H1 (cell line): Measurements from ENCODE around the gene KCNQ1. TPM values are rescaled to one million over a fixed set of nuclear protein-coding genes. Genes with fewer than 3 reads are reported as not detected.

Experiments used
- CTCF ChIA-PET: fragments of 300-600 bp; sonication (Branson Sonifier 250); formaldehyde crosslinking; loops from one replicate; lab custom pipeline; 2021; ENCODE audit not compliant: partially characterized antibody; lab: Charles Lee
- POLR2A ChIA-PET: fragments of 300-600 bp; sonication (Branson Sonifier 250); formaldehyde crosslinking; loops from one replicate; lab custom pipeline; 2021; ENCODE audit warnings: inconsistent platforms; ENCODE audit not compliant: partially characterized antibody; lab: Charles Lee
- DNase-seq, 2 experiments: peaks; one replicate each; pipeline versions ENCODE4 v3.0.0 to v3.0.0-alpha.2; 2010 to 2022; ENCODE audit warnings: low spot score in 2 of 2, low read depth in 1 of 2, mixed read lengths in 1 of 2
- FAIRE-seq: peaks from 2 replicates; lab custom pipeline; 2011; peaks lifted over from hg19 to GRCh38; lab: Jason Lieb, UNC
- H2AFZ ChIP-seq: 2 replicates; pipeline ENCODE4 v1.8.1; 2012; ENCODE audit warnings: low read length, inconsistent platforms
- H2AK5ac ChIP-seq: 2 replicates; pipeline ENCODE4 v1.6.1; 2013; ENCODE audit warnings: low read depth, low read length
- H2BK120ac ChIP-seq: replicated peaks from 2 replicates; pipeline ENCODE3; 2013; ENCODE audit warnings: low read depth, low read length, inconsistent platforms
- H2BK12ac ChIP-seq: 2 replicates; pipeline ENCODE4 v1.6.1; 2013; ENCODE audit warnings: low read depth, low read length
- H2BK15ac ChIP-seq: 2 replicates; pipeline ENCODE4 v1.6.1; 2013; ENCODE audit warnings: low read length
- H2BK20ac ChIP-seq: 2 replicates; pipeline ENCODE4 v1.6.1; 2013; ENCODE audit warnings: low read length
- H2BK5ac ChIP-seq: 2 replicates; pipeline ENCODE4 v1.6.1; 2013; ENCODE audit warnings: low read depth, low read length
- H3K14ac ChIP-seq: 2 replicates; pipeline ENCODE4 v1.6.1; 2013; ENCODE audit warnings: inconsistent platforms; ENCODE audit not compliant: insufficient read length
- H3K18ac ChIP-seq: 2 replicates; pipeline ENCODE4 v1.6.1; 2013; ENCODE audit warnings: low read length; ENCODE audit errors: extremely low read depth
- H3K23ac ChIP-seq: 2 replicates; pipeline ENCODE4 v1.6.1; 2013; ENCODE audit warnings: inconsistent platforms; ENCODE audit not compliant: insufficient read length
- H3K23me2 ChIP-seq: 2 replicates; pipeline ENCODE4 v1.6.1; 2013; ENCODE audit warnings: low read depth, low read length
- H3K27ac ChIP-seq: 2 replicates; pipeline ENCODE4 v1.6.1; 2011; ENCODE audit warnings: low read depth, low read length, inconsistent platforms
- H3K27me3 ChIP-seq, 4 experiments: replicated peaks in 1 of 4; 1 replicate in 1 of 4; 2 replicates in 3 of 4; pipeline versions ENCODE4 v1.6.1 to v1.8.1; 2011 to 2013; ENCODE audit warnings: low read length in 3 of 4, mild to moderate bottlenecking in 3 of 4, inconsistent platforms in 2 of 4, mixed read lengths in 2 of 4, moderate library complexity in 1 of 4; ENCODE audit not compliant: control insufficient read depth in 3 of 4, insufficient read depth in 3 of 4; ENCODE audit errors: extremely low read depth in 1 of 4
- H3K36me3 ChIP-seq, 4 experiments: 2 replicates each; pipeline versions ENCODE4 v1.6.1 to v1.8.1; 2011 to 2013; ENCODE audit warnings: mild to moderate bottlenecking in 4 of 4, low read length in 3 of 4, moderate library complexity in 2 of 4, control low read depth in 1 of 4, inconsistent platforms in 1 of 4; ENCODE audit not compliant: insufficient read depth in 4 of 4, control insufficient read depth in 2 of 4
- H3K4ac ChIP-seq: replicated peaks from 2 replicates; pipeline ENCODE3; 2013; ENCODE audit warnings: low read length, low read depth, mixed read lengths, inconsistent platforms; ENCODE audit not compliant: insufficient read length
- H3K4me1 ChIP-seq, 4 experiments: replicated peaks in 1 of 4; 1 replicate in 1 of 4; 2 replicates in 3 of 4; pipeline versions ENCODE4 v1.6.1 to v1.8.1; 2011 to 2013; ENCODE audit warnings: low read length in 3 of 4, inconsistent platforms in 2 of 4, mixed read lengths in 1 of 4; ENCODE audit not compliant: insufficient read depth in 4 of 4, control insufficient read depth in 3 of 4
- H3K4me2 ChIP-seq, 2 experiments: 2 replicates each; pipeline versions ENCODE4 v1.6.1 to v1.8.1; 2011 to 2013; ENCODE audit warnings: low read depth in 2 of 2, low read length in 2 of 2, control low read depth in 1 of 2, inconsistent platforms in 1 of 2, mild to moderate bottlenecking in 1 of 2; ENCODE audit not compliant: insufficient read depth in 1 of 2
- H3K4me3 ChIP-seq, 4 experiments: fragments of 200-600, 300-600 bp in 1 of 4; sonication (generic), shearing (Covaris generic), sonication (Bioruptor Twin) in 1 of 4; 2 replicates each; pipeline versions ENCODE4 v1.5.1 to v1.8.1; 2011 to 2016; ENCODE audit warnings: low read length in 4 of 4, low read depth in 3 of 4, control low read depth in 2 of 4, inconsistent platforms in 2 of 4, mild to moderate bottlenecking in 2 of 4, mixed read lengths in 1 of 4, moderate library complexity in 1 of 4; ENCODE audit not compliant: insufficient read depth in 2 of 4; ENCODE audit errors: extremely low read depth in 1 of 4
- H3K56ac ChIP-seq: replicated peaks from 2 replicates; pipeline ENCODE3; 2013; ENCODE audit warnings: low read depth, mild to moderate bottlenecking, mixed read lengths, low read length, inconsistent platforms; ENCODE audit not compliant: insufficient read length
- H3K79me1 ChIP-seq: 2 replicates; pipeline ENCODE4 v1.6.1; 2013; ENCODE audit warnings: low read depth, low read length, control low read depth
- H3K79me2 ChIP-seq, 2 experiments: 2 replicates each; pipeline versions ENCODE4 v1.6.1 to v1.8.1; 2012 to 2013; ENCODE audit warnings: low read length in 2 of 2, mild to moderate bottlenecking in 2 of 2, inconsistent platforms in 1 of 2; ENCODE audit not compliant: insufficient read depth in 2 of 2, control insufficient read depth in 1 of 2
- H3K9ac ChIP-seq, 4 experiments: replicated peaks in 1 of 4; 1 replicate in 1 of 4; 2 replicates in 3 of 4; pipeline versions ENCODE4 v1.6.1 to v1.8.1; 2011 to 2013; ENCODE audit warnings: low read depth in 3 of 4, low read length in 3 of 4, control low read depth in 2 of 4, mild to moderate bottlenecking in 2 of 4, moderate library complexity in 2 of 4, inconsistent platforms in 1 of 4; ENCODE audit errors: extremely low read depth in 1 of 4
- H3K9me3 ChIP-seq, 2 experiments: 2 replicates each; pipeline versions ENCODE4 v1.6.1 to v1.8.1; 2012 to 2013; ENCODE audit warnings: mild to moderate bottlenecking in 2 of 2, moderate library complexity in 2 of 2, control low read depth in 1 of 2, inconsistent platforms in 1 of 2, low read depth in 1 of 2, low read length in 1 of 2, mixed read lengths in 1 of 2; ENCODE audit not compliant: insufficient read depth in 2 of 2
- H4K20me1 ChIP-seq, 2 experiments: replicated peaks in 1 of 2; 2 replicates each; pipeline versions ENCODE3 to v1.8.1; 2011 to 2013; ENCODE audit warnings: inconsistent platforms in 2 of 2, low read length in 2 of 2, mild to moderate bottlenecking in 1 of 2; ENCODE audit not compliant: insufficient read depth in 2 of 2, control insufficient read depth in 1 of 2
- H4K5ac ChIP-seq: 2 replicates; pipeline ENCODE4 v1.6.1; 2013; ENCODE audit warnings: low read length, low read depth, mixed read lengths, inconsistent platforms; ENCODE audit not compliant: insufficient read length
- H4K8ac ChIP-seq: 2 replicates; pipeline ENCODE4 v1.8.0; 2013; ENCODE audit warnings: mild to moderate bottlenecking, moderate library complexity, low read length, inconsistent platforms; ENCODE audit not compliant: insufficient read depth; ENCODE audit errors: extremely low read depth
- H4K91ac ChIP-seq: replicated peaks from 2 replicates; pipeline ENCODE3; 2013; ENCODE audit warnings: low read length, mixed read lengths, inconsistent platforms; ENCODE audit not compliant: insufficient read length
- ASH2L ChIP-seq: fragments of 200-600, 300-600 bp; sonication (generic); IDR thresholded peaks from one replicate; pipeline ENCODE4 v1.7.1; 2017; ENCODE audit warnings: low read length
- BACH1 ChIP-seq: IDR thresholded peaks from 2 replicates; pipeline ENCODE4 v1.6.1; 2012; ENCODE audit warnings: low read length, improper control_type of control experiment
- EZH2 ChIP-seq: fragments of 200-600 bp; sonication (generic); IDR thresholded peaks from 2 replicates; pipeline ENCODE4 v1.7.1; 2012; ENCODE audit warnings: low read depth, mild to moderate bottlenecking, moderate library complexity, low read length, inconsistent platforms; ENCODE audit not compliant: severe bottlenecking
- GTF2F1 ChIP-seq: IDR thresholded peaks from 2 replicates; pipeline ENCODE4 v1.6.1; 2012; ENCODE audit warnings: low read depth, low read length, improper control_type of control experiment, borderline replicate concordance
- MAX ChIP-seq: IDR thresholded peaks from 2 replicates; pipeline ENCODE4 v1.6.1; 2012; ENCODE audit warnings: inconsistent platforms
- RAD21 ChIP-seq, 2 experiments: IDR thresholded peaks in 1 of 2; conservative IDR thresholded peaks in 1 of 2; 2 replicates each; pipeline ENCODE4 v1.6.1; 2011; ENCODE audit warnings: low read depth in 2 of 2, low read length in 2 of 2, improper control_type of control experiment in 1 of 2, inconsistent platforms in 1 of 2, mild to moderate bottlenecking in 1 of 2, moderate library complexity in 1 of 2
- SIN3A ChIP-seq, 2 experiments: IDR thresholded peaks in 1 of 2; conservative IDR thresholded peaks in 1 of 2; 2 replicates each; pipeline ENCODE4 v1.6.1; 2011 to 2012; ENCODE audit warnings: low read length in 2 of 2, improper control_type of control experiment in 1 of 2, low read depth in 1 of 2, mild to moderate bottlenecking in 1 of 2
- TBP ChIP-seq: IDR thresholded peaks from 2 replicates; pipeline ENCODE4 v1.6.1; 2011; ENCODE audit warnings: low read depth, low read length, improper control_type of control experiment
- TCF12 ChIP-seq: IDR thresholded peaks from 2 replicates; pipeline ENCODE4 v1.6.1; 2011; ENCODE audit warnings: low read depth, mild to moderate bottlenecking, low read length
- YY1 ChIP-seq: IDR thresholded peaks from 2 replicates; pipeline ENCODE4 v1.6.1; 2011; ENCODE audit warnings: low read depth, mild to moderate bottlenecking, low read length
- WGBS, 2 experiments: shearing (Covaris generic) in 1 of 2; methylation state at CpG; one replicate each; pipeline versions ENCODE4 v1.1.6 to v1.1.7; 2013 to 2015; ENCODE audit warnings: low lambda C conversion rate in 2 of 2, mixed read lengths in 2 of 2, inconsistent platforms in 1 of 2, low coverage in 1 of 2, missing lambda C conversion rate in 1 of 2; ENCODE audit not compliant: insufficient replicate concordance in 2 of 2, insufficient coverage in 1 of 2, insufficient read length in 1 of 2; ENCODE audit errors: extremely low coverage in 1 of 2, missing lambda C conversion rate in 1 of 2; 5-methylcytosine and 5-hydroxymethylcytosine counted together
- polyA plus RNA-seq, 7 experiments: library from polyadenylated mRNA; depleted of rRNA in 3 of 7; stranded (reverse) in 5 of 7; unstranded in 2 of 7; fragments of >200 nt in 5 of 7; fragments of 200-250 nt in 2 of 7; gene quantifications; 1 replicate in 5 of 7; 2 replicates in 1 of 7; 4 replicates in 1 of 7; pipeline versions ENCODE4 v1.2.1 to v1.2.3, GENCODE V29; 2011 to 2013; ENCODE audit warnings: missing spikeins in 2 of 7, mixed read lengths in 2 of 7
- total RNA-seq: library from RNA; stranded (reverse); fragmentation: NEBNext Ultra II Directional; extraction: Animal tissue kit (Norgen Biotek cat#: 25700); gene quantifications from 2 replicates; pipeline ENCODE4 v1.2.1, GENCODE V29; 2021

KCNQ1 gene
- total and polyA plus RNA-seq, 2 of the 8 experiments (the other 6 are each of a cell fraction or from before 2014, with no cell fraction given): 1.9 to 2.0 TPM

- Histone ChIP-seq H4K8ac (peak overlapping the region; percentile 98), H3K79me1 (no peaks in the 10 kb centered on the region), H2AFZ (no peak overlapping the region; the same call in 1 of the 2 replicates), H4K20me1 (no peaks in the 10 kb centered on the region), H3K36me3 (no peaks in the 10 kb centered on the region), H3K23ac (no peak overlapping the region), H3K27me3 (peaks cover 0 to 24% (median 7%) of the 10 kb centered on the region in 4 experiments; a peak in 5 of 7 replicates), H3K9ac (peak overlapping the region in 1 of 4 experiments; percentile 18; a peak in 2 of 7 replicates), H3K18ac (peak overlapping the region; percentile 100), H3K4ac (peak overlapping the region; percentile 83), H2BK20ac (peak overlapping the region; percentile 98), H2BK120ac (peak overlapping the region; percentile 65), H3K14ac (no peak overlapping the region), H3K56ac (peak overlapping the region; percentile 87), H2BK5ac (peak overlapping the region; percentile 96; the same call in 1 of the 2 replicates), H3K79me2 (no peaks in the 10 kb centered on the region), H3K9me3 (peaks cover 0 to 4% of the 10 kb centered on the region in 2 experiments; a peak in 1 of 4 replicates), H3K4me1 (peaks cover 0 to 20% (median 15%) of the 10 kb centered on the region in 4 experiments; a peak in 6 of 7 replicates), H3K4me2 (peak overlapping the region; percentile 67 to 68), H2AK5ac (0 out of 2 replicates have a peak overlapping the region, but pooled peaks have one; percentile 9), H3K23me2 (peaks cover 3% of the 10 kb centered on the region), H3K27ac (peak overlapping the region; percentile 72; the same call in 1 of the 2 replicates), H2BK12ac (peak overlapping the region; percentile 97; the same call in 1 of the 2 replicates), H4K91ac (peak overlapping the region; percentile 100), H3K4me3 (peak overlapping the region; percentile 25 to 52 (median 40)), H2BK15ac (peak overlapping the region; percentile 100; the same call in 1 of the 2 replicates), H4K5ac (peak overlapping the region; percentile 97)
- POLR2A ChIA-PET: interaction anchor here (0.9 to 4.4 kb wide), 14 partner anchors 9 to 491 kb away, joined by 3 to 17 read pairs (median 3); partner anchors contain the start of genes KCNQ1OT1 and PHLDA2
- DNase-seq: peak; percentile 59 to 91
- 6% methylated on average over 27 of the region's 34 CpGs; no CpG with 5 or more reads in 1 of the 2 experiments for WGBS, 2 experiments
- CTCF ChIA-PET: interaction anchor here (0.5 to 13.5 kb wide), 55 partner anchors 11 to 1042 kb away, joined by 3 to 521 read pairs (median 4); partner anchors contain the start of gene PHLDA2
- FAIRE-seq: no peak
- TF ChIP-seq TBP (peak; percentile 45; the same call in 1 of the 2 replicates), GTF2F1 (no peak), SIN3A (conservative IDR thresholded peaks at IDR 0.05 in 1 of 2, IDR thresholded peaks at IDR 0.05 in 1 of 2; ENCODE audit: low read depth in 1 of 2, low read length in 2 of 2) (peak; percentile 45 to 55; a peak in 2 of 4 replicates), BACH1 (0 out of 2 replicates have a peak, but pooled peaks have one; percentile 26), MAX (peak; percentile 86), YY1 (peak; percentile 22; the same call in 1 of the 2 replicates), RAD21 (IDR thresholded peaks at IDR 0.05 in 1 of 2, conservative IDR thresholded peaks at IDR 0.05 in 1 of 2; ENCODE audit: low read depth in 2 of 2, low read length in 2 of 2) (peak; percentile 90 to 94), TCF12 (0 out of 2 replicates have a peak, but pooled peaks have one; percentile 24), EZH2 (no peak), ASH2L (peak; percentile 91)
Measured at GRCh38 chr11:2892215-2892966, 447.6 kb downstream of the KCNQ1 start.
